Measurements from ENCODE around the gene FOXR1. TPM values are rescaled to one million over a fixed set of nuclear protein-coding genes. Genes with fewer than 3 reads are reported as not detected.

FOXR1 gene
- total RNA-seq, 4 donors from 2014 or later, result not detected

DNA sequence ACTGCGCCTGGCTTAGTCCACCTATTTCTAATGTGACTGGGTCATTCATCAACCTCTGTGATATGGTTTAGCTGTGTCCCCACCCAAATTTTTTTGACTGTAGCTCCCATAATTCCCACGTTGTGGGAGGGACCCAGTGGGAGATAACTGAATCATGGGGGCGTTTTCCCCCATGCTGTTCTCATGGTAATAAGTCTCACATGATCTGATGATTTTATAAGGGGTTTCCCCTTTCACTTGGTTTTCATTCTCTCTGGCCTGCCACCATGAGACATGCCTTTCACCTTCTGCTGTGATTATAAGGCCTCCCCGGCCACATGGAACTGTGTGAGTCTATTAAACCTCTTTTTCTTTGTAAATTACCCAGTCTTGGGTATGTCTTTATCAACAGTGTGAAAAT, 35.1 kb downstream of the FOXR1 start:
- no peak overlapping the region for H3K4me3 ChIP-seq
- H3K36me3 ChIP-seq, result peaks cover 74% of the 10 kb centered on the region
- TF ChIP-seq POLR2A (IDR thresholded peaks at IDR 0.05) (no peak), EP300 (IDR thresholded peaks at IDR 0.05) (no peak), POLR2AphosphoS5 (IDR thresholded peaks at IDR 0.05) (no peak)
- TF ChIP-seq, protein P1, sequence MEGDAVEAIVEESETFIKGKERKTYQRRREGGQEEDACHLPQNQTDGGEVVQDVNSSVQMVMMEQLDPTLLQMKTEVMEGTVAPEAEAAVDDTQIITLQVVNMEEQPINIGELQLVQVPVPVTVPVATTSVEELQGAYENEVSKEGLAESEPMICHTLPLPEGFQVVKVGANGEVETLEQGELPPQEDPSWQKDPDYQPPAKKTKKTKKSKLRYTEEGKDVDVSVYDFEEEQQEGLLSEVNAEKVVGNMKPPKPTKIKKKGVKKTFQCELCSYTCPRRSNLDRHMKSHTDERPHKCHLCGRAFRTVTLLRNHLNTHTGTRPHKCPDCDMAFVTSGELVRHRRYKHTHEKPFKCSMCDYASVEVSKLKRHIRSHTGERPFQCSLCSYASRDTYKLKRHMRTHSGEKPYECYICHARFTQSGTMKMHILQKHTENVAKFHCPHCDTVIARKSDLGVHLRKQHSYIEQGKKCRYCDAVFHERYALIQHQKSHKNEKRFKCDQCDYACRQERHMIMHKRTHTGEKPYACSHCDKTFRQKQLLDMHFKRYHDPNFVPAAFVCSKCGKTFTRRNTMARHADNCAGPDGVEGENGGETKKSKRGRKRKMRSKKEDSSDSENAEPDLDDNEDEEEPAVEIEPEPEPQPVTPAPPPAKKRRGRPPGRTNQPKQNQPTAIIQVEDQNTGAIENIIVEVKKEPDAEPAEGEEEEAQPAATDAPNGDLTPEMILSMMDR (IDR thresholded peaks at IDR 0.05), result no peak
- no peaks in the 10 kb centered on the region for H3K4me1 ChIP-seq
- no peak overlapping the region for H3K27ac ChIP-seq
- WGBS, result 89% methylated on average over 4 of the region's 4 CpGs
- H3K27me3 ChIP-seq, result no peaks in the 10 kb centered on the region
- DNase-seq (ENCODE audit: low spot score in 2 of 2), result no peak
- H3K9me3 ChIP-seq, result no peaks in the 10 kb centered on the region

DNA sequence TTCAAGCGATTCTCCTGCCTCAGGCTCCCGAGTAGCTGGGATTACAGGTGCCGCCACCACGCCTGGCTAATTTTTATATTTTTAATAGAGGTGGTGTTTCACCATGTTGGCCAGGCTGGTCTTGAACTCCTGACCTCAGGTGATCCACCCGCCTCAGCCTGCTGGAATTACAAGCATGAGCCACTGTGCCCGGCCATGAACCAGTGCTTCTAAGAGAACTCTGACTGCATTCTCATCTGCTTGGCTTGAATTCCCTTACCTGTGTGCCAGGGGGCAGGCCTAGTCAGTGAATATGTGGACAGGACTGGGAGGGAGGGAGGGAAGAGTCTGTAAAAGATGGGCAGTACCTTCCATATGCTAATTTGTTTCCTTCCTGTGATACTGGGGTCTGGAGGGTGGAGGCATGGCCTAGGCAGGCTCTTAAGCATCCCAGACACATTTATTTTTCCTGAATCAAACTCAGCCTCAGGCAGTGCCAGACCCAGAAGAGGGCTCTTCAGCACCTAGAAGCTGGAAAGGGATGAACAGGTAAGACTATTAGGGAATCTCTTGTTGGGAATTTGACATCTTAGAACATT, 40.0 kb downstream of the FOXR1 start:
- Histone ChIP-seq H3K9me3 (no peaks in the 10 kb centered on the region), H3K27ac (no peak overlapping the region), H3K4me1 (peaks cover 9% of the 10 kb centered on the region), H3K36me3 (peaks cover 84% of the 10 kb centered on the region), H3K27me3 (no peaks in the 10 kb centered on the region), H3K4me3 (no peak overlapping the region)
- no peak for TF ChIP-seq POLR2A (IDR thresholded peaks at IDR 0.05)
- TF ChIP-seq POLR2AphosphoS5 (IDR thresholded peaks at IDR 0.05), result no peak
- TF ChIP-seq, protein P1 (IDR thresholded peaks at IDR 0.05), result no peak
- TF ChIP-seq EP300 (IDR thresholded peaks at IDR 0.05), result no peak
- DNase-seq (ENCODE audit: low spot score in 2 of 2), result no peak
- 83% methylated on average over 6 of the region's 6 CpGs for WGBS

DNA sequence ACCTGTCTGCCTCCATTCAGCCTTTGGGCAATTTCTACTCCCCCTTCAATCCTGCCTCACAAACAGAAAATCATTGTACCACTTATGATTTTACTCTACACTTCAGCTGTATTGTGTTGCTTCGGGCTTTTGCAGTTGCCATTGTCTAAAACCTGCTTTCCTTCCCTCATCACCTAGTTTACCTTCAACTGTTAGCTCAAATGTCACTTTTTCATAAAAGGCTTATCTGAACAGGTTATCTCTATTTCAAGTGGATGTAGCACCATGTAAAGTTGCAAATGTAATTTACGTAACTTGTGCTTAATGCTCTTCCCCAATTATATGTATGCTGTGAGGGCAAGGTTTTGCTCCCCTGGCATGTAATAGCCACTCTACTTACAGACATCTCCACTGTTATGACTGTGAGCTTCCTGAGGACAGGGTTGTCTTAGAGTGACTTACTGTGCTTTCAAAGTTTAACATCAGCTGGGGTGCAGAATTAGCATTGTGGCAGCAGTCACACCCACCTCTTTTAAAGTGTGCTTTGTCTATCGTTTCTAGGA, 41.1 kb downstream of the FOXR1 start:
- Histone ChIP-seq H3K4me3 (no peak overlapping the region), H3K9me3 (no peaks in the 10 kb centered on the region), H3K36me3 (peaks cover 74% of the 10 kb centered on the region), H3K27me3 (no peaks in the 10 kb centered on the region), H3K4me1 (peaks cover 21% of the 10 kb centered on the region), H3K27ac (no peak overlapping the region)
- TF ChIP-seq POLR2AphosphoS5 (IDR thresholded peaks at IDR 0.05) (no peak), EP300 (IDR thresholded peaks at IDR 0.05) (no peak), POLR2A (IDR thresholded peaks at IDR 0.05) (no peak)
- TF ChIP-seq, protein P1 (IDR thresholded peaks at IDR 0.05), result no peak
- WGBS, result 85% methylated on average over 3 of the region's 3 CpGs
- DNase-seq (ENCODE audit: low spot score in 2 of 2), result no peak

DNA sequence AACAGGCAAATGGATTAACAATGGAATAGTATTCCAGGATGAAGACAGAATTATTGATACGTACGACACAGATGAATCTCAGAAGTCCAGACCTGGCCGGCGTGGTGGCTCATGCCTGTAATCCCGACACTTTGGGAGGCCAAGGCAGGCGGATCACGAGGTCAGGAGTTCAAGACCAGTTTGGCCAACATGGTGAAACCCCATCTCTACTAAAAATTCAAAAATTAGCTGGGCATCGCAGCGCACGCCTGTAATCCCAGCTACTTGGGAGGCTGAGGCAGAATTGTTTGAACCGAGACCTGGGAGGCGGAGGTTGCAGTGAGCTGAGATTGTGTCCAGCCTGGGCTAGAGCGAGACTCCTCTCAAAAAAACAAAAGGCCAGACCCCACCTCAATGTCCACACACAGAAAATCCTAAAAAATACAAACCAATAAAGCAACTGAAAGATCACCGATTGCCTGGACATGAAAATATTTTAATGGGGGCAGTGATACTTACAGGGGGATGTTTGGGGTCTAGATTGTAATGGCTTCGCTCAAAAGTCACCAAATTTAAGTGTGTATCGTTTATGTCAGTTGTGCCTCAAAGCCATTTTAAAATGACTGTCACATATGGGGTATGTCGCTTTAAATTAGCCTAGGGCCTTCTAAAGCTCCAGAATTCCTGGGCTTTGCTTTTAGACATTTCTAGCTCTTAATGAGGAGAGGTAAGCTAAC, 42.8 kb downstream of the FOXR1 start:
- Histone ChIP-seq H3K36me3 (peaks cover 59% of the 10 kb centered on the region), H3K4me1 (peaks cover 24% of the 10 kb centered on the region), H3K4me3 (no peak overlapping the region), H3K27me3 (no peaks in the 10 kb centered on the region), H3K27ac (no peak overlapping the region), H3K9me3 (no peaks in the 10 kb centered on the region)
- WGBS, result 94% methylated on average over 17 of the region's 17 CpGs
- TF ChIP-seq POLR2AphosphoS5 (IDR thresholded peaks at IDR 0.05), result no peak
- TF ChIP-seq, protein P1 (IDR thresholded peaks at IDR 0.05), result no peak
- no peak for TF ChIP-seq POLR2A (IDR thresholded peaks at IDR 0.05)
- no peak for TF ChIP-seq EP300 (IDR thresholded peaks at IDR 0.05)
- DNase-seq (ENCODE audit: low spot score in 2 of 2), result no peak

DNA sequence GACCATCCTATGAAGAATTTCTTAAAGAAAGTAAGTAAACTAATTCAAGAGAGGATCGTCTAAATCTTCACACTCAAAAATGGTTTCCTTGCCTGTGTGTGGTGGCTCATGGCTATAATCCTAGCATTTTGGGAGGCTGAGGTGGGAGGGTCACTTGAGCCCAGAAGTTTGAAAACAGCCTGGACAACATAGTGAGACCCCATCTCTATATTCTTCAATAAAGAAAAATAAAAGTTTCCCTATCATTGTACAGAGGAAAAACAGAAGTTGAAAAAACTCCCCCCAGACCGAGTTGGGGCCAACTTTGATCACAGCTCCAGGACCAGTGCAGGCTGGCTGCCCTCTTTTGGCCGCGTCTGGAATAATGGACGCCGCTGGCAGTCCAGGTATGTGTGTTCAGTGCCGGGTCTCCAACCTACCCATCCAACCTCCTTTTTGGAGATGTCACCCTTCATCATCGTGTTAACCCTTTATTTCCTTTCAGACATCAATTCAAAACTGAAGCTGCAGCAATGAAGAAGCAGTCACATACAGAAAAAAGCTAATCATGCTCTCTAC, 43.6 kb downstream of the FOXR1 start:
- Histone ChIP-seq H3K27me3 (no peaks in the 10 kb centered on the region), H3K4me1 (peaks cover 31% of the 10 kb centered on the region), H3K4me3 (no peak overlapping the region), H3K27ac (no peak overlapping the region), H3K36me3 (peaks cover 55% of the 10 kb centered on the region), H3K9me3 (no peaks in the 10 kb centered on the region)
- no peak for DNase-seq (ENCODE audit: low spot score in 2 of 2)
- TF ChIP-seq POLR2AphosphoS5 (IDR thresholded peaks at IDR 0.05), result no peak
- TF ChIP-seq, protein P1 (IDR thresholded peaks at IDR 0.05), result no peak
- WGBS, result 72% methylated on average over 8 of the region's 8 CpGs

Measured in suprapubic skin (tissue), 4 donors.